Glutamatergic neuron (in vitro differentiated cells): ENCODE measurements around the gene DLG1. TPM values are rescaled to one million over a fixed set of nuclear protein-coding genes. Genes with fewer than 3 reads are reported as not detected.

Experiments used
- DNase-seq: peaks from one replicate; pipeline ENCODE4 v3.0.0; 2022
- H3K27ac Mint-ChIP-seq: one replicate; pipeline ENCODE4 v1.8.0; 2020; ENCODE audit warnings: mild to moderate bottlenecking, mixed read lengths, inconsistent platforms; ENCODE audit not compliant: unreplicated experiment
- H3K27me3 Mint-ChIP-seq: one replicate; pipeline ENCODE4 v1.8.0; 2020; ENCODE audit warnings: mild to moderate bottlenecking, moderate library complexity, mixed read lengths, inconsistent platforms; ENCODE audit not compliant: unreplicated experiment
- H3K36me3 Mint-ChIP-seq: one replicate; pipeline ENCODE4 v1.8.0; 2020; ENCODE audit warnings: mild to moderate bottlenecking, mixed read lengths, inconsistent platforms; ENCODE audit not compliant: unreplicated experiment
- H3K4me1 Mint-ChIP-seq: one replicate; pipeline ENCODE4 v1.8.0; 2020; ENCODE audit warnings: mild to moderate bottlenecking, low read depth, mixed read lengths, inconsistent platforms; ENCODE audit not compliant: unreplicated experiment
- H3K4me3 Mint-ChIP-seq: one replicate; pipeline ENCODE4 v1.8.0; 2020; ENCODE audit warnings: mild to moderate bottlenecking, mixed read lengths, inconsistent platforms; ENCODE audit not compliant: unreplicated experiment
- H3K9me3 Mint-ChIP-seq: one replicate; pipeline ENCODE4 v1.8.0; 2020; ENCODE audit warnings: mild to moderate bottlenecking, moderate library complexity, mixed read lengths, inconsistent platforms; ENCODE audit not compliant: unreplicated experiment
- total RNA-seq: library from RNA; stranded (reverse); fragmentation: NEBNext Ultra II Directional; extraction: Animal tissue kit (Norgen Biotek cat#: 25700); gene quantifications from one replicate; pipeline ENCODE4 v1.2.1, GENCODE V29; 2021; ENCODE audit not compliant: unreplicated experiment
- TF ChIP-seq, protein P1 (sequence below): fragments of 200-600 bp; sonication (generic); IDR thresholded peaks from one replicate; pipeline ENCODE4 v1.5.0; 2021; ENCODE audit not compliant: partially characterized antibody, unreplicated experiment

DLG1 gene
- total RNA-seq, 1 donor from 2014 or later = 66.0 TPM

- DNase-seq = no peak
Observed at GRCh38 chr3:197309528-197310361, 11.3 kb upstream of the DLG1 start.

DNA sequence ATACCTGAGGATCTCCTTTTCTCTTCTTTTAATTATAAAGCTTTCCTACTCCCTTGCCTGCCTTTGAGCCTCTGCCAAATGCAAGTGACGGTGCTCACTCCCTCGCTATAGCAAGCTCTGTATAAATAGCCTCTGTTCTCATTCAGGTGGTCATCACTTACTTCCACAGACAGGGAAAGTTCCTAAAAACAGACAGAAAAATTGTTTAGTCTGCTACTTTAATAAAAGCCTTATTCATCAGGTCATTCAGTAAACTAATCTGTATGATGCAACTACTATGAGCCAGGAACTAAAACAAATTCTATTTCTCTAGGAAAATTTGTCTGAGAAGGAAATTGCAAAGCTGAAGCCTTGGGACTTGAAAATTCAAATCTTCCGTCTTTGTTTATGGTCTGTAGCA is 10.2 kb upstream of the DLG1 start:
- Mint-ChIP-seq H3K4me1 (no peaks in the 10 kb centered on the region), H3K36me3 (peaks cover 6% of the 10 kb centered on the region), H3K9me3 (no peaks in the 10 kb centered on the region), H3K4me3 (no peak overlapping the region), H3K27me3 (no peaks in the 10 kb centered on the region), H3K27ac (no peak overlapping the region)
- no peak for DNase-seq
- TF ChIP-seq, protein P1, sequence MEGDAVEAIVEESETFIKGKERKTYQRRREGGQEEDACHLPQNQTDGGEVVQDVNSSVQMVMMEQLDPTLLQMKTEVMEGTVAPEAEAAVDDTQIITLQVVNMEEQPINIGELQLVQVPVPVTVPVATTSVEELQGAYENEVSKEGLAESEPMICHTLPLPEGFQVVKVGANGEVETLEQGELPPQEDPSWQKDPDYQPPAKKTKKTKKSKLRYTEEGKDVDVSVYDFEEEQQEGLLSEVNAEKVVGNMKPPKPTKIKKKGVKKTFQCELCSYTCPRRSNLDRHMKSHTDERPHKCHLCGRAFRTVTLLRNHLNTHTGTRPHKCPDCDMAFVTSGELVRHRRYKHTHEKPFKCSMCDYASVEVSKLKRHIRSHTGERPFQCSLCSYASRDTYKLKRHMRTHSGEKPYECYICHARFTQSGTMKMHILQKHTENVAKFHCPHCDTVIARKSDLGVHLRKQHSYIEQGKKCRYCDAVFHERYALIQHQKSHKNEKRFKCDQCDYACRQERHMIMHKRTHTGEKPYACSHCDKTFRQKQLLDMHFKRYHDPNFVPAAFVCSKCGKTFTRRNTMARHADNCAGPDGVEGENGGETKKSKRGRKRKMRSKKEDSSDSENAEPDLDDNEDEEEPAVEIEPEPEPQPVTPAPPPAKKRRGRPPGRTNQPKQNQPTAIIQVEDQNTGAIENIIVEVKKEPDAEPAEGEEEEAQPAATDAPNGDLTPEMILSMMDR = no peak

More at GRCh38 chr3:197309528-197310361, 11.3 kb upstream of the DLG1 start:
- no peaks in the 10 kb centered on the region for H3K9me3 Mint-ChIP-seq
- H3K36me3 Mint-ChIP-seq = peaks cover 6% of the 10 kb centered on the region
- H3K4me3 Mint-ChIP-seq = no peak overlapping the region
- no peaks in the 10 kb centered on the region for H3K4me1 Mint-ChIP-seq
- no peak overlapping the region for H3K27ac Mint-ChIP-seq
- TF ChIP-seq, protein P1 = no peak
- no peaks in the 10 kb centered on the region for H3K27me3 Mint-ChIP-seq

DNA sequence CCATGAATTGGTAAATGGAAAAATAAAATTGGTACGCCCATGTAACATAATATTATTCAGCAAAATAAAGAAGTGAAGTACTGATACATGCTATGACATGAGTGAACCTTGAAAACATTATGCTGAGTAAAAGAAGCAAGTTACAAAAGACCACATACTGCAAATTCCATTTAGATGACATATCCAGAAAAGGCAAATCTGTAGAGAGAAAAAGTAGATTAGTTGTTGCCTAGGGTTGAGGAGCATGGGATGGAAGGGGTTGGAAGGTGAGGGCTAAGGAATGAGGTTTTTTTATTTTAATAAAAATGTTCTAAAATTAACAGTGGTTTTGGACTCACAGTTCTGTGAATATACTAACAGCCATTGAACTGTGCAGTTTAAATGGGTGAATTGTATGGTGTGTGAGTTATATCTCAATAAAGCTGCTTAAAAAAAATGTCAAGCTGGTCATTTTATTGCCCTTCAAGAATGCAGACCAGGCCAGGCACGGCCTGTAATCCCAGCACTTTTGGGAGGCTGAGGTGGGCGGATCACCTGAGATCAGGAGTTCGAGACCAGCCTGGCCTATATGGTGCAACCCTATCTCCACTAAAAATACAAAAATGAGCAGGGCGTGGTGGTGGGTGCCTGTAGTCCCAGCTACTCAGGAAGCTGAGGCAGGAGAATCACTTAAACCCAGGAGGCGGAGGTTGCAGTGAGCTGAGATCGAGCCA is 8.1 kb upstream of the DLG1 start:
- Mint-ChIP-seq H3K27ac (no peak overlapping the region), H3K36me3 (no peaks in the 10 kb centered on the region), H3K27me3 (no peaks in the 10 kb centered on the region), H3K4me1 (no peaks in the 10 kb centered on the region), H3K9me3 (no peaks in the 10 kb centered on the region), H3K4me3 (no peak overlapping the region)
- TF ChIP-seq, protein P1 = no peak
- no peak for DNase-seq

GRCh38 chr3:197305854-197306253 is 7.4 kb upstream of the DLG1 start:
- no peaks in the 10 kb centered on the region for H3K4me1 Mint-ChIP-seq
- peaks cover 2% of the 10 kb centered on the region for H3K9me3 Mint-ChIP-seq
- H3K36me3 Mint-ChIP-seq = no peaks in the 10 kb centered on the region
- no peak for DNase-seq
- H3K27me3 Mint-ChIP-seq = no peaks in the 10 kb centered on the region
- TF ChIP-seq, protein P1 = no peak
- no peak overlapping the region for H3K27ac Mint-ChIP-seq
- no peak overlapping the region for H3K4me3 Mint-ChIP-seq

DNA sequence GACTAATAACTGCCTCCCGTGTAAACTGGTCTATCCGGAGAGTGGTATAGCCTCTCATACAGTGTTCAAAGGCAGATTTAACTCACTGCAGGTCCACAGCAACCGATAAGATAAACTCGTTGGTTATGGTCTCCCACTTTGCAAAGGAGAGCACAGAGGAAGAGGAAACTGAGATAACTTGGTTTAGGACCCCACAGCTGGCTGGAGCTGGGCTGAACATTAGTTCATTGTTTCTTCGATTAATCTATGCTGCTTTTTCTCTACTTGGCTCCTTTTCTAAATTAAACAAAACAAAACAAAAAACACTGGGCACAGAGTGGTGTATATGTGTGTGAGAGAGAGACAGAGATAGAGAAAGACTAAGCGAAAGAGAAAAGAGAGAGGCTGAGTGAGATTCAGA is 5.0 kb upstream of the DLG1 start:
- H3K27me3 Mint-ChIP-seq = no peaks in the 10 kb centered on the region
- H3K9me3 Mint-ChIP-seq = peaks cover 2% of the 10 kb centered on the region
- TF ChIP-seq, protein P1 = no peak
- no peaks in the 10 kb centered on the region for H3K4me1 Mint-ChIP-seq
- H3K27ac Mint-ChIP-seq = no peak overlapping the region
- no peaks in the 10 kb centered on the region for H3K36me3 Mint-ChIP-seq
- no peak for DNase-seq
- H3K4me3 Mint-ChIP-seq = no peak overlapping the region
